Keratinocyte (primary cell): ENCODE measurements around the gene TSPEAR. TPM values are rescaled to one million over a fixed set of nuclear protein-coding genes. Genes with fewer than 3 reads are reported as not detected.
"Not testable (repeated sequence)": the region's sequence is repeated elsewhere in the genome, so short reads cannot be mapped to it uniquely, and the experiment has no call there.

ENCODE experiments used
- DNase-seq: peaks from one replicate; pipeline ENCODE4 v3.0.0-alpha.2; 2011; ENCODE audit warnings: low read depth, missing footprints, low spot score
- FAIRE-seq: peaks from 2 replicates; lab custom pipeline; 2011; peaks lifted over from hg19 to GRCh38; lab: Jason Lieb, UNC
- H2AFZ ChIP-seq: 2 replicates; pipeline ENCODE4 v1.6.0; 2012; ENCODE audit warnings: low read length, control low read depth, inconsistent platforms; ENCODE audit not compliant: control insufficient read depth
- H3K27ac ChIP-seq: 2 replicates; pipeline ENCODE4 v1.5.1; 2011; ENCODE audit warnings: low read length; ENCODE audit not compliant: control insufficient read depth, insufficient read depth
- H3K27me3 ChIP-seq: 3 replicates; pipeline ENCODE4 v1.6.0; 2011; ENCODE audit warnings: low read length; ENCODE audit not compliant: control insufficient read depth, insufficient read depth; ENCODE audit errors: extremely low read depth
- H3K36me3 ChIP-seq, 2 experiments: 2 replicates in 1 of 2; 3 replicates in 1 of 2; pipeline ENCODE4 v1.5.1; 2011; ENCODE audit warnings: low read length in 2 of 2, mild to moderate bottlenecking in 1 of 2; ENCODE audit not compliant: control insufficient read depth in 2 of 2, insufficient read depth in 2 of 2; ENCODE audit errors: extremely low read depth in 1 of 2
- H3K4me1 ChIP-seq: 3 replicates; pipeline ENCODE4 v1.5.1; 2011; ENCODE audit warnings: low read length; ENCODE audit not compliant: control insufficient read depth, insufficient read depth; ENCODE audit errors: extremely low read depth
- H3K4me2 ChIP-seq: 3 replicates; pipeline ENCODE4 v1.6.0; 2011; ENCODE audit warnings: low read depth, low read length; ENCODE audit not compliant: control insufficient read depth, insufficient read depth; ENCODE audit errors: extremely low read depth
- H3K4me3 ChIP-seq, 3 experiments: fragments of 200-600 bp in 1 of 3; sonication (generic) in 1 of 3; 2 replicates in 2 of 3; 3 replicates in 1 of 3; pipeline ENCODE4 v1.5.1; 2011 to 2016; ENCODE audit warnings: low read length in 3 of 3, mild to moderate bottlenecking in 3 of 3, control low read depth in 2 of 3, inconsistent platforms in 1 of 3, low read depth in 1 of 3, mixed read lengths in 1 of 3, mixed run types in 1 of 3, moderate library complexity in 1 of 3; ENCODE audit not compliant: control insufficient read depth in 2 of 3, insufficient read depth in 2 of 3; ENCODE audit errors: extremely low read depth in 1 of 3
- H3K79me2 ChIP-seq: 2 replicates; pipeline ENCODE4 v1.6.0; 2012; ENCODE audit warnings: low read length; ENCODE audit not compliant: control insufficient read depth, insufficient read depth
- H3K9ac ChIP-seq: 3 replicates; pipeline ENCODE4 v1.6.0; 2011; ENCODE audit warnings: low read length; ENCODE audit not compliant: control insufficient read depth, insufficient read depth; ENCODE audit errors: extremely low read depth
- H3K9me1 ChIP-seq: 3 replicates; pipeline ENCODE4 v1.6.0; 2011; ENCODE audit warnings: low read length; ENCODE audit not compliant: control insufficient read depth, insufficient read depth; ENCODE audit errors: extremely low read depth
- H3K9me3 ChIP-seq: 2 replicates; pipeline ENCODE4 v1.5.1; 2012; ENCODE audit warnings: low read depth, low read length; ENCODE audit not compliant: control insufficient read depth
- H4K20me1 ChIP-seq: 3 replicates; pipeline ENCODE4 v1.6.0; 2011; ENCODE audit warnings: low read length; ENCODE audit not compliant: control insufficient read depth, insufficient read depth; ENCODE audit errors: extremely low read depth
- EZH2 ChIP-seq: IDR thresholded peaks from one replicate; pipeline ENCODE4 v1.6.1; 2012; ENCODE audit warnings: inconsistent platforms, mild to moderate bottlenecking, low read length, moderate library complexity
- dilution Hi-C: fragments of 300-500 bp; cut with MboI; formaldehyde crosslinking; loops from one replicate; pipeline ENCODE4 v1.7.0; 2020; ENCODE audit warnings: low sequenced_read_pairs; ENCODE audit not compliant: extremely low pct_ligation_motif_present
- polyA plus RNA-seq, 5 experiments: library from polyadenylated mRNA; depleted of rRNA in 3 of 5; stranded (reverse) in 3 of 5; stranded (forward) in 1 of 5; unstranded in 1 of 5; fragments of >200 nt; gene quantifications; 1 replicate in 1 of 5; 2 replicates in 3 of 5; 3 replicates in 1 of 5; pipeline versions ENCODE4 v1.2.1 to v1.2.3, GENCODE V29; 2011 to 2012; ENCODE audit warnings: missing spikeins in 2 of 5, low read depth in 1 of 5, low replicate concordance in 1 of 5
- TF ChIP-seq, protein P1 (sequence below), 3 experiments: IDR thresholded peaks in 1 of 3; conservative IDR thresholded peaks in 1 of 3; optimal IDR thresholded peaks in 1 of 3; 2 replicates in 2 of 3; 3 replicates in 1 of 3; pipeline versions ENCODE3 to v1.5.1; 2011; ENCODE audit warnings: low read length in 3 of 3, mild to moderate bottlenecking in 3 of 3, moderate library complexity in 2 of 3, control low read depth in 1 of 3, inconsistent platforms in 1 of 3; ENCODE audit not compliant: insufficient read depth in 2 of 3; ENCODE audit errors: extremely low read depth in 1 of 3

TSPEAR gene
- polyA plus RNA-seq, 1 donor (not counting 4 experiments of a cell fraction or from before 2014, with no cell fraction given) = 0.12 TPM

DNA sequence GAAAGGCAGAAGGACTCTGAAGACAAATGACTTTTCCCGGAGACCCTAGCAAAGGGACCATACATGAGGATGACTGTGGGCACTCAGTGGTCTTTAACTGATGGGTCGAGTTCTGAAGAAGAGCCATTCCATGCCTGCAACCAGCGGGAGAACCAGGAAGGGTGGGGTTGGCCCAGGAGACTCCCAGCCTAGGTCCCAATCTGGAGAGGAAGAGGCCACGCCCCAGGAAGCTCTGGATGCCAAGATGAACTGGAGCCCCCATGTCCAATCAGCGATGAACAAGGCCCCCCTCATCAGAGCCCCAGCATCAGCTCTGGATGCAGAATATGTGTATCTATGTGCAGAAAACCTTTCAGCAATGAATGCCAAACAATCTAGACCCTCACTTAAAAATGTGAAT, 70.6 kb downstream of the TSPEAR start:
- no peak overlapping the region for H3K4me3 ChIP-seq
- DNase-seq (no peak), FAIRE-seq (no peak)
- dilution Hi-C loops = no loop called here
- no peaks in the 10 kb centered on the region for H3K4me1 ChIP-seq
- no peaks in the 10 kb centered on the region for H3K9me1 ChIP-seq
- H3K27ac ChIP-seq = no peak overlapping the region
- no peak overlapping the region for H2AFZ ChIP-seq
- no peaks in the 10 kb centered on the region for H3K79me2 ChIP-seq
- no peak for TF ChIP-seq EZH2
- TF ChIP-seq, protein P1, sequence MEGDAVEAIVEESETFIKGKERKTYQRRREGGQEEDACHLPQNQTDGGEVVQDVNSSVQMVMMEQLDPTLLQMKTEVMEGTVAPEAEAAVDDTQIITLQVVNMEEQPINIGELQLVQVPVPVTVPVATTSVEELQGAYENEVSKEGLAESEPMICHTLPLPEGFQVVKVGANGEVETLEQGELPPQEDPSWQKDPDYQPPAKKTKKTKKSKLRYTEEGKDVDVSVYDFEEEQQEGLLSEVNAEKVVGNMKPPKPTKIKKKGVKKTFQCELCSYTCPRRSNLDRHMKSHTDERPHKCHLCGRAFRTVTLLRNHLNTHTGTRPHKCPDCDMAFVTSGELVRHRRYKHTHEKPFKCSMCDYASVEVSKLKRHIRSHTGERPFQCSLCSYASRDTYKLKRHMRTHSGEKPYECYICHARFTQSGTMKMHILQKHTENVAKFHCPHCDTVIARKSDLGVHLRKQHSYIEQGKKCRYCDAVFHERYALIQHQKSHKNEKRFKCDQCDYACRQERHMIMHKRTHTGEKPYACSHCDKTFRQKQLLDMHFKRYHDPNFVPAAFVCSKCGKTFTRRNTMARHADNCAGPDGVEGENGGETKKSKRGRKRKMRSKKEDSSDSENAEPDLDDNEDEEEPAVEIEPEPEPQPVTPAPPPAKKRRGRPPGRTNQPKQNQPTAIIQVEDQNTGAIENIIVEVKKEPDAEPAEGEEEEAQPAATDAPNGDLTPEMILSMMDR (optimal IDR thresholded peaks at IDR 0.05 in 1 of 3, IDR thresholded peaks at IDR 0.05 in 1 of 3, conservative IDR thresholded peaks at IDR 0.05 in 1 of 3; ENCODE audit: extremely low read depth in 1 of 3, insufficient read depth in 2 of 3, low read length in 3 of 3) = no peak
- no peaks in the 10 kb centered on the region for H3K27me3 ChIP-seq
- peaks cover 1% of the 10 kb centered on the region for H3K9me3 ChIP-seq
- H3K9ac ChIP-seq = no peak overlapping the region
- no peaks in the 10 kb centered on the region for H3K36me3 ChIP-seq
- H4K20me1 ChIP-seq = no peaks in the 10 kb centered on the region
- H3K4me2 ChIP-seq = no peak overlapping the region

DNA sequence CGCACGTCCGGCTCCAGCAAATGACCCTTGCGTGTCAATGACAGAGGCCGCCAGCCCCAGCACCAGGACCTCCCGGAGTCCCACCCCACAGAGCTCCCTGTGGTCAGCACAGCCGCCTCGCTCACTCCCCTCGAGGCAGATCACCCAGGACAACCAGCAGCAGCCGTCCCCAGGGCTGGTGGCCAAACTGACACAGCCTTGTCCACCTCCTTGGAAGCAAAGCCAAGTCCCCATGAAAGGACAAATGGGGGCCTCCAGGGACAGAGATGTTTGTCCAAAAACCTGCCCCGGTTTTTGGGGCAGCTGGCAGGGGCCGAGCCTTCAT, 72.1 kb downstream of the TSPEAR start:
- no peak overlapping the region for H3K4me3 ChIP-seq
- H3K27ac ChIP-seq = no peak overlapping the region
- TF ChIP-seq, protein P1 (optimal IDR thresholded peaks at IDR 0.05 in 1 of 3, IDR thresholded peaks at IDR 0.05 in 1 of 3, conservative IDR thresholded peaks at IDR 0.05 in 1 of 3; ENCODE audit: extremely low read depth in 1 of 3, insufficient read depth in 2 of 3, low read length in 3 of 3) = no peak
- no peak for TF ChIP-seq EZH2
- H4K20me1 ChIP-seq = no peaks in the 10 kb centered on the region
- dilution Hi-C loops = no loop called here
- no peaks in the 10 kb centered on the region for H3K4me1 ChIP-seq
- H2AFZ ChIP-seq = no peak overlapping the region
- H3K9ac ChIP-seq = no peak overlapping the region
- H3K9me3 ChIP-seq = no peaks in the 10 kb centered on the region
- FAIRE-seq (no peak), DNase-seq (no peak)
- H3K4me2 ChIP-seq = no peak overlapping the region
- H3K36me3 ChIP-seq = no peaks in the 10 kb centered on the region
- no peaks in the 10 kb centered on the region for H3K79me2 ChIP-seq
- no peaks in the 10 kb centered on the region for H3K9me1 ChIP-seq
- H3K27me3 ChIP-seq = no peaks in the 10 kb centered on the region

DNA sequence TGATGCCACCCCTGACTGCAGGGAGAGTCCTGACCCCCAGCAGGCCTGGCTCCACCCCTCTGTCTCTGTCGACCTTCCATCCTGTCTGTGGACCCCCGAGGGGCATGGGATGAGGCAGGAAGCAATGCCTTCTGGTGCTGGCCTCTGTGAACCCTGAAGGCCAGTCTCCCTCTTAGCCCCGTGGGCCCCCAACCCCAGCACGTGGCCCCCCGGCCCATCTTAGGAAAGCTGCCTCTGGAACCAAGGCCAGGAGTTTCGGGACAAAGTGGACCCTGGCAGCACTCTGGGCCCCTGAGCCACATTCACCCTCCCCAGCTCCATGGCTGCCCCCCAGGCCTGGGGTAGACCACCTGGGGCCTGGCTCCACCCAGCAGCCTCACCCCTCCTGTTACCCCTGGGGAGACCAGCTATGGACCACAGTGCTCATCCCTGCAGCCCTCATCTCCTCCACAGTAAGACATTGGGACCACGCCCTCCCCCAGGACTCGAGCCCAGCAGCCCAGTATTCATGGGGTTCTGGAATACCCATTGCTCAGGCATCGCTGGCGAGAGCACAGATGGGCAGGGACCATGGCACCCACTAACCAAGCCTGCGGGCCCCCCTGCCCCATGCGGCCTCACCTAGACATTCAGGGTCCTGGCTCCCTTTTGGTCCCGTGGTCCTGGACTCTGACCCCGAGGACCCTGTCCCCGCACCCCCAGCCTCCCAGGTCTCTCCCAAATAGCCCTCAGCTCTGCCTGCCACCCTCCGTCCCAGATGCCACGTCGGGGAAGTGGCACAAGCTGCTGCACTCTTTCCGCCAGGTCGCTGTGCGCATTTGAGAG, 72.7 kb downstream of the TSPEAR start:
- H3K4me1 ChIP-seq, H3K9me3 ChIP-seq, H3K9ac ChIP-seq, H3K9me1 ChIP-seq, H2AFZ ChIP-seq, H4K20me1 ChIP-seq, H3K4me2 ChIP-seq, H3K27me3 ChIP-seq, DNase-seq, H3K79me2 ChIP-seq, H3K27ac ChIP-seq, H3K36me3 ChIP-seq, FAIRE-seq, dilution Hi-C loops, H3K4me3 ChIP-seq: not testable (repeated sequence)

DNA sequence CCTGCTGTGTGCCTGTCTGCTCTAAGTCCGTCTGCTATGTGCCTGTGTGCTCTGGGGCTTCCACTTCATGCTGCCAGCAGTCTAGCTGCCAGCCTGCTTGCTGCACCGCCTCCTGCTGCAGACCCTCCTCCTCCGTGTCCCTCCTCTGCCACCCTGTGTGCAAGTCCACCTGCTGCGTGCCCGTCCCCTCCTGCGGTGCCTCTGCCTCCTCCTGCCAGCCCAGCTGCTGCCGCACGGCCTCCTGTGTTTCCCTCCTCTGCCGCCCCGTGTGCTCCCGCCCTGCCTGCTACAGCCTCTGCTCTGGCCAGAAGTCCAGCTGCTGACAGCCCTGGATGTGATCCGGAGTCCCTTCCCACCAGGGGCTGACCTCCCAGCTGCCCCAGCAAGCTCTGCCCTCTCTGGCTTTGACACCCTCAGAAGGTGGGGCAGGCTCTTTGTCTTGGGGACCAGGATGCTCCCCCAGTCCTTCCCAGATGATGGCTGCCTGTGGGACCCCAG, 73.5 kb downstream of the TSPEAR start:
- H3K4me2 ChIP-seq, H3K9ac ChIP-seq, H4K20me1 ChIP-seq, H3K9me3 ChIP-seq, H3K27me3 ChIP-seq, H3K36me3 ChIP-seq, FAIRE-seq, H3K79me2 ChIP-seq, H3K4me3 ChIP-seq, H3K4me1 ChIP-seq, DNase-seq, H3K9me1 ChIP-seq, H3K27ac ChIP-seq, dilution Hi-C loops, H2AFZ ChIP-seq: not testable (repeated sequence)
